NCI-H2227 (cell line): ENCODE data around the gene EGFR.

Source experiments
- DNase-seq: peaks from one replicate; lab custom pipeline; 2025; ENCODE audit not compliant: unreplicated experiment; lab: John Stamatoyannopoulos, UW

EGFR gene

GRCh38 chr7:55206235-55207029 is 187.6 kb downstream of the EGFR start:
- DNase-seq: no peak

GRCh38 chr7:55207436-55208125 is 188.8 kb downstream of the EGFR start:
- no peak for DNase-seq

- DNase-seq: no peak
Observed at GRCh38 chr7:55209366-55209765, 190.5 kb downstream of the EGFR start.

GRCh38 chr7:55210176-55210575 is 191.4 kb downstream of the EGFR start:
- no peak for DNase-seq

- DNase-seq: no peak
Observed at GRCh38 chr7:55210716-55211115, 191.9 kb downstream of the EGFR start.

GRCh38 chr7:55211726-55212125 is 192.9 kb downstream of the EGFR start:
- DNase-seq: no peak

- DNase-seq: no peak
Observed at GRCh38 chr7:55212176-55212575, 193.4 kb downstream of the EGFR start.

- no peak for DNase-seq
Observed at GRCh38 chr7:55212838-55213237, 194.0 kb downstream of the EGFR start.

GRCh38 chr7:55214707-55215106 is 195.9 kb downstream of the EGFR start:
- DNase-seq: no peak

GRCh38 chr7:55223023-55223422 is 204.2 kb downstream of the EGFR start:
- no peak for DNase-seq

- DNase-seq: no peak
Observed at GRCh38 chr7:55224111-55224510, 205.3 kb downstream of the EGFR start.

GRCh38 chr7:55224810-55225209 is 206.0 kb downstream of the EGFR start:
- DNase-seq: no peak

GRCh38 chr7:55230014-55230413 is 211.2 kb downstream of the EGFR start:
- DNase-seq: no peak

- no peak for DNase-seq
Observed at GRCh38 chr7:55231736-55232280, 213.0 kb downstream of the EGFR start.

GRCh38 chr7:55233001-55233400 is 214.2 kb downstream of the EGFR start:
- no peak for DNase-seq

- no peak for DNase-seq
Observed at GRCh38 chr7:55234408-55234807, 215.6 kb downstream of the EGFR start.

- DNase-seq: no peak
Observed at GRCh38 chr7:55235115-55235514, 216.3 kb downstream of the EGFR start.

GRCh38 chr7:55235801-55236200 is 217.0 kb downstream of the EGFR start:
- no peak for DNase-seq

- no peak for DNase-seq
Observed at GRCh38 chr7:55236476-55236875, 217.7 kb downstream of the EGFR start.

GRCh38 chr7:55237156-55237893 is 218.5 kb downstream of the EGFR start:
- DNase-seq: no peak

- DNase-seq: no peak
Observed at GRCh38 chr7:55239406-55239805, 220.6 kb downstream of the EGFR start.
